GM08714 (cell line): ENCODE measurements around the gene RPS6KC1.
"Not testable (repeated sequence)": the region's sequence is repeated elsewhere in the genome, so short reads cannot be mapped to it uniquely, and the experiment has no call there.

Experiments
- H3K4me3 ChIP-seq: fragments of 200-500 bp; sonication (Bioruptor generic); 2 replicates; pipeline ENCODE4 v1.5.1; 2014; ENCODE audit warnings: mild to moderate bottlenecking, low read length, inconsistent platforms
- ZNF274 ChIP-seq: IDR thresholded peaks from 2 replicates; pipeline ENCODE4 v1.6.1; 2012; ENCODE audit warnings: mild to moderate bottlenecking, low read depth, low read length

RPS6KC1 gene

DNA sequence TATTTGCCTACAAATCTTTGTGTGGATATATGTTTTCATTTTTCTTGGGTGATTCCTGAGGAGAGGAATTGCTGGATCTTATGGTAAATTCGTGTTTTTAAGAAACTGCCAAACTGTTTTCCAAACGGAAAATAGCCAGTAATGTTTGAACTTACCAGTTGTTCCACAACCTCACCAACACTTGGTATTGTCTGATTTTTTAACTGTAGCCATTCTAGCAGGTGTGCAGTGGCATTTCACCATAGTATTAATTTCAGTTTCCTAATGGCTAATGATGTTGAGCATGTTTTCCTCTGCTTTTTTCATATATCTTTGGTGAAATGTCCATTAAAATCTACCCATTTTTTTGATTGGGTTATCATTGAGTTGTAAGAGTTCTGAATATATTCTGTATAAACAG, 56.6 kb downstream of the RPS6KC1 start:
- no peak overlapping the region for H3K4me3 ChIP-seq
- no peak for TF ChIP-seq ZNF274

DNA sequence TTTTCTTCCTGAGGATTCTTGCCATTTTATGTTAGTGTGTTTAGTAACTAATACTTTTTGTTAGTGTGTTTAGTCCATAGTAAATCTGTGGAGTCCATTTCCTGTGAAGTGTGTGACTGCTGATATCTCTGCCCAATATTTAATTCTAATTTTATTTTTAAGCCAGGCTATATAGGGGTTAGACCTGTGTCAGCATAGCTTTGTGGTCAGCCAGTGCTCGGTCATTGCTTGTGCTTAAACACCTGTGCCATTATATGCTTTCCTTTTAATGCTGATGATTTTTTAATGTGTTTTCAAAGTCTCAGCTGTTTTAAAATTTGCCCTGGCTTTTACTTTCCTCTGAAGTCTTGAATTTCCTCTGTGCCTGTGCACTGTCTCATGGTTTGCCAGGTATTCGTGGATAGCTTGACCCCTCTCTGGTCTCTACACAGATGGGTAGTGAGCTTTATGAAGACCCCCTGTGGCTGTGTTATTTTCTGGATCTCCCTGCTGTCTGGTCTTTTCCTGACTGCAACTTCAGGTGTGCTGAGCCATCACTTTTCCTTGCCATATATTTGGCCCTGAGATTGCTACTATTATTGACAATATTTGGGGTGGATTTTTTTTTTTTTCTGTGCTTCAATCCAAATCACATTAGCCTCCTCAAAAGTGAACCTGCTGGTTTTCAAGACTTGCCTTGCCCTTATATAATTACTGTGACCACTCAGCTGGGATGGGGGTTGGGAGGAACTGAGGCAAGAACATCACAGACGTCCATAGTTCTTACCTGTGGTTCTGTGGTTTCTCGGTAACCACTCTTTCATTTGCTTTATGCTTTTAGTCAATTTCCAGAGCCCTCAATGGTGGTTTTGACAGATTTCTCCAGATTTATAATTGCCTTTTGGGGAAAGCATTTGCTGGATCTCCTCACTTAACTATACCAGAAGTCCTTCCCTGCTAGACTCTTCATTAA, 59.6 kb downstream of the RPS6KC1 start:
- H3K4me3 ChIP-seq: no peak overlapping the region
- TF ChIP-seq ZNF274: no peak

DNA sequence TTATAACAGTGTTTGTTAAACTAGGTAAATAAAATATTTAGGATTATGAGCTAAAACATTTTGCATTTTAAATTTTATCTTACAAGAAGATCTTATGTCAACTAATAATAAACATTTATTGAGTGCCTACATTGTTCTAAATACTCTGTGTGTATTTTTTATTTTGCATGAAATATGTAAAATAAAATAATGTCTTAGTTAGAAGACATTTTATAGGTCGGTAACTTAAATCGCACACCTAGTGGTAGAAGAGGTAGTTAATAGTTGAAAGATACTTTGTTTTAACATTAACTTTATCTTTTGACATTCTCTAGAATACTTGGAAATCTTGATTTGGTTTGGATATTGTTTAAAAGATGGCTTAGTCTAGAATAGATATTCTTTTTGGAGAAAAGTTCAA, 60.5 kb downstream of the RPS6KC1 start:
- no peak for TF ChIP-seq ZNF274
- no peak overlapping the region for H3K4me3 ChIP-seq

DNA sequence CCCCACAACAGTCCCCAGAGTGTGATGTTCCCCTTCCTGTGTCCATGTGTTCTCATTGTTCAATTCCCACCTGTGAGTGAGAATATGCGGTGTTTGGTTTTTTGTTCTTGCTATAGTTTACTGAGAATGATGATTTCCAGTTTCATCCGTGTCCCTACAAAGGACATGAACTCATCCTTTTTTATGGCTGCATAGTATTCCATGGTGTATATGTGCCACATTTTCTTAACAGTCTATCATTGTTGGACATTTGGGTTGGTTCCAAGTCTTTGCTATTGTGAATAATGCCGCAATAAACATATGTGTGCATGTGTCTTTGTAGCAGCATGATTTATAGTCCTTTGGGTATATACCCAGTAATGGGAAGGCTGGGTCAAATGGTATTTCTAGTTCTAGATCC, 61.7 kb downstream of the RPS6KC1 start:
- H3K4me3 ChIP-seq: not testable (repeated sequence)

DNA sequence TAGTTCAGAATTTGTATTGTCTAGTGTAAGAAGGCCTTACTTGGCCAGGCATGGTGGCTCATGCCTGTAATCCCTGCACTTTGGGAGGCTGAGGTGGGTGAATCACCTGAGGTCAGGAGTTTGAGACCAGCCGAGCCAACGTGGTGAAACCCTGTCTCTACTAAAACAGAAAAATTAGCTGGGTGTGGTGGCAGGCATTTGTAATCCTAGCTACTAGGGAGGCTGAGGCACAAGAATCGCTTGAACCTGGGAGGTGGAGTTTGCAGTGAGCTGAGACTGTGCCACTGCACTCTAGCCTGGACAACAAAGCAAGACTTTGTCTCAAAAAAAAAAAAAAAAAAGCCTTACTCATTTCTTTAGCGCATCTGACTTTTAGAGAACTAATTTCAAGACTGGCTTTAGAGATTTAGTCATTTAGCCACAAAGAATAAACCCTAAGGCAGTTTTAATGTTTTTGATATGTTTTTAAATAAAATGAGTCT, 66.7 kb downstream of the RPS6KC1 start:
- H3K4me3 ChIP-seq: not testable (repeated sequence)

DNA sequence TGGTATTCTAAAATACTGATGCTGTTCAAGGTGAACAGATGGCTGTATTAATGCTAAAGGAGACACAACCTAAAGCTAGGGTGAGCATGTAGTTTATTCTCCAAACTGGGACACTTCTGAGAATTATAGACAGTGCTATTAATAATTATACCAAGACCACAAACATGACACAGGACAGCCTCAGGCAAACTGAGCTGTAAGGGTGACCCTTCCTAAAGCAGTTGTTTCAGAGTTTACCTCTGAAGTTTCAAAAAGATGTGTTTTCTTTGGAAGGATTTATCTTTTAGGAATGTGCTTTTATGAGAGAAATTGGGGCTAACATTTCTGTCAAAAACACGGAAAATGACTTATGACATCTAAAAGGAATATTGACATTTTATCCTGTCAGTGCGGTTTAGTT, 68.8 kb downstream of the RPS6KC1 start:
- H3K4me3 ChIP-seq: no peak overlapping the region
- no peak for TF ChIP-seq ZNF274

DNA sequence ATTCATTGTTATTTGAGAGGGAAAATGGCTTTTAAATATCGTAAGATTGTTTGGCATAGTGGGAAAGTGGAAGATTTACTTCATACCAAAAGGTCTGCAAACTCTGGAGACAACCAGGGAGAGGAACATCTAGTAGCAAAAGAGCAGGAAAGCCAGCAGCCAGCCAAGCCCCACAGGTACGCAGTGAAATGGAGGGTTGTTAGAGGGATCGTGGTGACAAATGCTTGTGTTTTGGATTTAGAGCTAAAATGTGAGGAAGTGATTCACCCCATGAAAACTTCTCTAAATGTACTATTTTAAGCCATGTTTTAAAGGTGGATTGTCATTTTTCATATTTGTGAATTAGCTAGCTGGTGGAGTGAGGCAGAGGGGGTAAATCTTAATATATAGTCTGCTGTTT, 69.3 kb downstream of the RPS6KC1 start:
- H3K4me3 ChIP-seq: no peak overlapping the region
- no peak for TF ChIP-seq ZNF274

DNA sequence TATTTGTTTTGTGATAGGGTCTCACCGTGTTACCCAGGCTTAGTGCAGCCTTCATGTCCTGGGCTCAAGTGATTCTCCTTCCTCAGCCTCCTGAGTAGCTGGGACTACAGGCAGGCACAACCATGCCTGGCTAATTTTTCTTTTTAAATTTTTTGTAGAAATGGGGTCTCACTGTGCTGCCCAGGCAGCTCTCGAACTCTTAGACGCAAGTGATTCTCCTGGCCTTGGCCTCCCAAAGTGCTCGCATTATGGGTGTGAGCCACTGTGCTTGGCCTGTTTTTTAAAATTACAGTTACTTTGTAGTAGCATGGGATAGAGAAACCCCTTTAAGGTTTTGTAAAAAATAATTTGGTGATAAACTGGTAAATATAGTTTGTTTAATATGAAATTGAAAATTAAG, 69.9 kb downstream of the RPS6KC1 start:
- H3K4me3 ChIP-seq: no peak overlapping the region
- TF ChIP-seq ZNF274: no peak

DNA sequence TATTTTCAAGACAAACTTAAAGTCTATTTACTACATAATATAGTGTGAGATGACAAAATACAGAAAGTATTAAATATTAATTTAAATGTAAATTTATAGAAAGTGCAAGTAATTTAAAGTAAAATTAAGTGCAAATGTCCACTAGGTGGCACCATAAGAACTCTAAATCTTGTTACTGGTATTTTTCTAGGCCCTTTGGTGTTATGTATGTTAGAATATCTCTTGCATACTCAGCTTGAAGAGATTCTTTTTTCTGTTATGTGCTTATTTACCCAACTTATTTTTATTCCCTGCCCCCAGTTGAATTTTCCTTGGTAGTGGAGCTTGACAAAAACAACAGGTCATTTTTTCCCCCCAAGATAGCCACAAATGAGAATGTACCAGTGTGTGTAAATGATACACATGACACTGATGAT, 71.5 kb downstream of the RPS6KC1 start:
- no peak overlapping the region for H3K4me3 ChIP-seq
- TF ChIP-seq ZNF274: no peak

DNA sequence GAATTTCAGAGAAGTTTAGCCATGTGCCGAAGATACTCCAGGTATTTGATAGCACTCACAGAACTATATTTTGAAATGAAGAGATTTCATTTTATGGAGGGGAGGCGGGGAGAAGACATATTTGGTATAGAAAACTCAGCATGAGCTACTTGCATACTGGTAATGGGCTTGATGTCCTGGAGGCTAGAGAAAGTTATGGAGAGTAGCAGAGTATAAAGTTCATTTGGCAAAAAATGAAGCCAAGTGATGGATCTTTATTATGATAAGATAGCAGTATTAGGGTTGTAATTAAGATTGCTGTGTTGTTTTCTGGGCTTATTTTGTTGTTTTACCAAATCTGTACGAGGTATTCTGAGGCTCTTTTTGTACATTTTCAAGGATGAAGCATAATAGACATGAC, 72.0 kb downstream of the RPS6KC1 start:
- no peak for TF ChIP-seq ZNF274
- no peak overlapping the region for H3K4me3 ChIP-seq

DNA sequence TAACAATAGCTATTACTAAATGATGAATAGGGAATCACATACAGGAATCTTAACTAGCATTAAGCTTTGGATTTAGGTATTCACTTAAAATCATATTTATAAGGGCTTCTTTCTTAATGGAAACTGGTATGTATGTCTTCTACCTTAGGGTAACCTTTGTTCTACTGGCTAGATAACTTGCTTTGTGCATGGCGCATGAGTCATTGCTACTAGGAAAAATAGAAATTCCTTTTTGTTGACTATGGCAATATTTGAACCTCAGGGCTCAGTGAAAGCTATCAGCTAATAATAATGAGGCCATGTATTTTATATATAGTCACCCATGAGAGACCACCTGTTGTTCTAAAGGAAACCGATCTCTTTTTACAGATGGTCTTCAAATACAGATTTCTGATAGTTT, 72.5 kb downstream of the RPS6KC1 start:
- H3K4me3 ChIP-seq: no peak overlapping the region
- TF ChIP-seq ZNF274: no peak

DNA sequence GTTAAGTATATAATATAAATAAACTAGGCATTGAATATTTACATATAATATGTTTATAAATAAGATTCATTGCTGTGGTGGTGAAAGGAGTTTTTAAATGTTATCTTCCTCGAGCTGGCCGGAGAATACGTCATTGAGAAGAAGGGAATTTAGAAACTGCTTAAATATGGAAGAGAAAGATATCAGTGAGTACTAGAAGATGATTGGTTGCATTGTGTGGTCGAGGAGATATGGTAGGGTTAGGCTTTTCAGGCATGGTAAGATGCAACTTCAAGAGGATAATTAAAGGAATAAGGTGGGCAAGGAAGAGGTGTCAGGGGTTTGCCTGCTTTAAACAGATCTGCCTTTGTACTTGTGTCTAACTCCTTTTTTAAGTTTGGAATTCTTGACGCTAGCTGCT, 73.5 kb downstream of the RPS6KC1 start:
- no peak overlapping the region for H3K4me3 ChIP-seq
- no peak for TF ChIP-seq ZNF274

DNA sequence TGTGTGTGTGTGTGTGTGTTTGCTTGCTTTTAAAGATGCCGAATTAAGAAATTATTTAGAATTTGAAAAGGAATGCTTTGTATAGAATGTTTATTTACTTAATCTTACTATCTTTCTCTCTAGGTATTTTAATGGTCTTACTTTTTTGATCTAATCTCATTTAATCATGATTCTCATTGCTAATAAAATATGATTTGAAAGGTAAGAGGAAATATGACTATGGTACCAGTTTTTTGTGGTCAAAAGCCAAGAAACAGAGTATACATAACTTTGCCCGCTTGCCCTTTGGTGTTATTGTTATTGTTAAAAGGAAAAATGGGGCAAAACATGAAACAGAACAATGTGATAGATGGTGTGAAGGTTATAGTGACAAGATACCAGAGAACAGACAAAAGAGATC, 74.6 kb downstream of the RPS6KC1 start:
- H3K4me3 ChIP-seq: no peak overlapping the region
- no peak for TF ChIP-seq ZNF274

DNA sequence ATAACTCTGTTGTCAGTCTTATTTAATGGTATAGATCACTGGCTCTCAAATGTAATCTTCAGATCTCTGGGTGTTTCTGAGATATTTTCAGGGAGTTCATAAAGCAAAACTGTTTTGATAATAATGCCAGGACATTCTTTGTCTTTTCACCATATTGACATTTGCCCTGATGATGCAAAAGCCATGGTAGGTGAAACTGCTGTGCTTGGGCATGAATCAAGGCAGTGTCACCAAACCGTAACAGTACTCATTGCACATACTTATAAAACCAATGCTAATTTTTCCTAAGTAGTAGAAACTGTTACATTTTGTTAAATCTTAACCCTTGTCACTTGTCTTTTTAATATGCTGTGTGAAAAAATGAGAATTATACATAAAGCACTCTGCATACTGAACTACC, 76.0 kb downstream of the RPS6KC1 start:
- no peak for TF ChIP-seq ZNF274
- H3K4me3 ChIP-seq: no peak overlapping the region

DNA sequence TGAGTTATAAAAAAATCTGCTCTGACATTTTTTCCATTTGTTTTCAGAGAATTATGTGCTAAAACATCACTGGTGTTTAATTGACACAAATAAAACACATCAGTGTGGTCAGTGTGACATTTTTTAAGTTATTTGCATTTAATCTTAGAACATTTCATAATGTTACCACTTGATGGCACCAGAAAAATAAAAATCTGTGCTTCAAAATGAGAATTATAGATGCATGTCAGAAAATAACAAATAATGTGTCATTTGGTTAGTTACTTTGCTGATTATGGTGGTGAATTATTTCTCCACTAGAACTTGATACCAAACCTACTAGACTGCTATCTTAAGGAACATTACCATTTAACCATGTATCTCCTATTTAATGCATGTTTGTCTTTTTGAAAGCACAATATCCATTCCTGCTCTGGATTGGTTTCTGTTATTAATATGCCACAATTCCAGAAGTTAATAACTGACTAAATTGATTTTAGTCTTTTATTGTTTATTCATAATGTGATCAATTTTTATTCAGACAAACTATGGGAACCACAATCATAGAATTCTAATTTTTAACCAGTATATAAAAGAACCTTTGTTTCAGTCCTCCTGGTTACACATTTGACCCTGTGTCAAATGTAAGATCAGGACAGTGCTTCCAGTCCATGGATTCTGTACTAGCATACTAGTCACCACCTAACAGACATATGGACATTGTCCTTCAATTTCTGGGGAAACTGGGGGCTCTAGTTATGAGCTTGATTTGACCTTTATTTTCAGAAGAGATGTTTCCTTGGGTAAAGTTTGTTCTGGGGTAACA, 81.0 kb downstream of the RPS6KC1 start:
- no peak overlapping the region for H3K4me3 ChIP-seq
- TF ChIP-seq ZNF274: no peak

DNA sequence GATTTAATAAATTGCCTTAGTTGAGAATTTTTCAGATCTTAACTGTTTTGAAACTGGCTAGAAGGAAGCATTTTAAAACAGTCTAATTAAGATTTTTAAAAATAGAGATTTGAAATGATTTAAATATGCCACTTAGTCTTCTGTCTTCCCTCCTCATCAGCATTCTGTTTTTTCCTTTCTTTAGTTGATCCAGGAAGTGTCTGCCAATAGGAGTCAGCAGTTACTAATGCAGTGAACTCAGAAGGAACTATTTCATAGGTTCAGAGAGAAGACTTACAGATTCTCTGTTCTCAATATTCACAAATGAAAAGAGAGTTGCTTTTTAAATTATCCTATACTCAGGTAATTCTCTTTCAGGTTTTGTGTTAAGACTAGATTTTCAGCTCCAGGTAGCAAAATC, 84.5 kb downstream of the RPS6KC1 start:
- no peak for TF ChIP-seq ZNF274
- no peak overlapping the region for H3K4me3 ChIP-seq
